22Rv1 (cell line): ENCODE results near the gene EIF1AX.
"Not testable (repeated sequence)": the region's sequence is repeated elsewhere in the genome, so short reads cannot be mapped to it uniquely, and the experiment has no call there.

Source experiments
- H3K27ac ChIP-seq: fragments of 450-650 bp; 2 replicates; pipeline ENCODE4 v1.5.1; 2017
- ZFX ChIP-seq: fragments of 450-650 bp; IDR thresholded peaks from 2 replicates; pipeline ENCODE4 v1.6.1; 2017; ENCODE audit warnings: antibody characterized with exemption, borderline replicate concordance
- TF ChIP-seq, protein P1 (sequence below): fragments of 450-650 bp; IDR thresholded peaks from 2 replicates; pipeline ENCODE4 v1.5.1; 2017; ENCODE audit warnings: mild to moderate bottlenecking

Gene EIF1AX

DNA sequence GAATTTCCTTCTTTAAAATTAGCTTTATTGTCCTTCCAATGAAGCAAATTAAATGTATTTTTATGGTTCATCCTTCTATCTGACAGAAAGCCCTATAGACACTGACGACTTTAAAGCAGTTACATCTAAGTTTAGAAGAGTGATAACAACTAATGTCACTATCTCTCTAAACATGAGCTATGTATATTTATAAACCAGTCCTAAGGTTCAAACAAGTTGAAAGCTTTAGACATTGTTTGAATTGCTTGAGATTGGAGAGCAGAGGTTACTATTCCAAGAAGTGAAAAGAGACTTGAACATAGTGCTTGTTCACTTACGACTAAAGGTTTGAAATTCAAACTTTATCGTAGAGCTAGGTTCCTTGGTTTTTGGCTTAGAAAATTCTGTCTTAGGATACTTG is 30.2 kb upstream of the EIF1AX start:
- TF ChIP-seq, protein P1, sequence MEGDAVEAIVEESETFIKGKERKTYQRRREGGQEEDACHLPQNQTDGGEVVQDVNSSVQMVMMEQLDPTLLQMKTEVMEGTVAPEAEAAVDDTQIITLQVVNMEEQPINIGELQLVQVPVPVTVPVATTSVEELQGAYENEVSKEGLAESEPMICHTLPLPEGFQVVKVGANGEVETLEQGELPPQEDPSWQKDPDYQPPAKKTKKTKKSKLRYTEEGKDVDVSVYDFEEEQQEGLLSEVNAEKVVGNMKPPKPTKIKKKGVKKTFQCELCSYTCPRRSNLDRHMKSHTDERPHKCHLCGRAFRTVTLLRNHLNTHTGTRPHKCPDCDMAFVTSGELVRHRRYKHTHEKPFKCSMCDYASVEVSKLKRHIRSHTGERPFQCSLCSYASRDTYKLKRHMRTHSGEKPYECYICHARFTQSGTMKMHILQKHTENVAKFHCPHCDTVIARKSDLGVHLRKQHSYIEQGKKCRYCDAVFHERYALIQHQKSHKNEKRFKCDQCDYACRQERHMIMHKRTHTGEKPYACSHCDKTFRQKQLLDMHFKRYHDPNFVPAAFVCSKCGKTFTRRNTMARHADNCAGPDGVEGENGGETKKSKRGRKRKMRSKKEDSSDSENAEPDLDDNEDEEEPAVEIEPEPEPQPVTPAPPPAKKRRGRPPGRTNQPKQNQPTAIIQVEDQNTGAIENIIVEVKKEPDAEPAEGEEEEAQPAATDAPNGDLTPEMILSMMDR: no peak
- no peak for TF ChIP-seq ZFX
- no peak overlapping the region for H3K27ac ChIP-seq

DNA sequence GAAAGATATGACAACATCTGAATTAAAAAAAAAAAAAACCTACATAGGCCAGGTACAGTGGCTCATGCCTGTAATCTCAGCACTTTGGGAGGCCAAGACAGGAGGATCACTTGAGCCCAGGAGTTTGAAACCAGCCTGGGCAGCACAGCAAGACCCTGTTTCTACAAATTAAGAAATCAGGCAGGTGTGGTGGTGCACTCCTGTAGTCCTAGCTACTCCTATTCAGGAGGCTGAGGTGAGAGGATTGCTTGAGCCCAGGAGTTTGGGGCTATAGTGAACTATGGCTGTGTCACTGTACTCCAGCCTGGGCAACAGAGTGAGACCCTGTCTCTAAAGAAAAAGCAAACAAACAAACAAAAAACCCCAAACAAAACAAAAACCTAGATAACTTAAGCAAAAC is 20.9 kb upstream of the EIF1AX start:
- not testable (repeated sequence) for H3K27ac ChIP-seq

DNA sequence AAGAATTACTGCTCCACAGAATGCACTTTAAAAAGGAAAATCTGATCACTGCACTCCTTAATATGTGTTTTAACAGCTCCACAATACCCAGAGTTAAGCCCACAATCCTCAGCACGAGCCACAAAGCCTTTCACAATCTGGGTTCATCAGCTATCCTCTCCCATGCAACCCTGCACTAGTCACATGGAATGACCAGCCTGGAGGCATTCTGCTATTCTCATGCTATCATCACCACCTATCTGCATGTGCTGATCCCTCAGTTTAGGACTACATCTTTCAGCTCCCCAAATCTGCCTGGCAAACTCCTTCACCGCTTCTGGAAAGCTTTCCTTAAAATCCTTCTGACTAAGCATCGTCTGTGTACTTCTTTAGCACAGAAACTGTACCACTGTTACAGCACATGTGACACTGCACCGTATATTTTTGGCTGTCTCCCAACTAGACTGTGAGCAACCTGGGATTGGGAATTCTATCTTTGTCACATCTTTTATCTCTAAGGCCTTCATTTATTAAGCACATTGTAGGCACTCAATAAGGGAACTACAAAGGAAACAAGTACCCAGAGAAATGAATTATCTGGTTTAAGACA is 18.3 kb upstream of the EIF1AX start:
- TF ChIP-seq, protein P1: no peak
- no peak for TF ChIP-seq ZFX

DNA sequence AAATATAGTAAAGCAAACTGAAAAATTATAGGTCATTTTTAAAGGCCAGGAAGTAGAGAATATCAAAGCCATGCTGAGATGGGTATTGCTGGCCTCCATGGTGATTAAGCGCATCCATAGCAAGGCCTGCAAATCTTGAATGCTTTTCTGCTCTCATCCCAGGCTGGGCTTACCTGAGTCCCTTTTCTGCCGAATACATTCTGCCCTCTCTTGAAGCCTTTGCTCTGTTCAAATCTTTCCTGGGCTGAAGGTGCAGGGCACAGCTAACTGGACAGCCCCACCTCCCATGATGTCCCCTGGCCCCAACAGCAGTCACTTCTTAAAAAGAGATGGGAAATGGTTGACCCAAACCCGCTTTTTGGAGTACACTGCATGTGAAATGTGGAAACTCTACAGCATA is 10.1 kb upstream of the EIF1AX start:
- TF ChIP-seq ZFX: no peak
- TF ChIP-seq, protein P1: no peak
- H3K27ac ChIP-seq: no peak overlapping the region

More for the DNA sequence above, 18.3 kb upstream of the EIF1AX start:
- no peak overlapping the region for H3K27ac ChIP-seq

DNA sequence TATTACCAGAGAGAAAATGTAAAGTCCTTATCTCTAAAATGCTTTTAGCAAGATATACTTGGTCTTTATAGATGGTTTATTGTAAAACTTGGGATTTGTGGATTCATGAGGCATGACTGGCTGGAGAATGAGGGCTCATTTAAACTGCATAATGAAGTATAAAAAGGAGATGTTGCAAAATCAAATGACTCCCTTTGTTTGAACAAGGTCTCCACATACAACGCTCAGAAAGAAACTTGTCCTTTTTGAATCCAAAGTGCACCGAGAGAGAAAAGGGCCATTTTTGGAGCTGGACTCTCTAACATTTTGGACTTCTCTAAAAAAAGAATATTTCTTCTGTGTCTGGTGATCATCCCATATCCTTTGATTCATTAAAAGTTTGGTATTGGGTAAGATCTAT is 7.7 kb upstream of the EIF1AX start:
- H3K27ac ChIP-seq: no peak overlapping the region
- no peak for TF ChIP-seq ZFX
- TF ChIP-seq, protein P1: no peak

DNA sequence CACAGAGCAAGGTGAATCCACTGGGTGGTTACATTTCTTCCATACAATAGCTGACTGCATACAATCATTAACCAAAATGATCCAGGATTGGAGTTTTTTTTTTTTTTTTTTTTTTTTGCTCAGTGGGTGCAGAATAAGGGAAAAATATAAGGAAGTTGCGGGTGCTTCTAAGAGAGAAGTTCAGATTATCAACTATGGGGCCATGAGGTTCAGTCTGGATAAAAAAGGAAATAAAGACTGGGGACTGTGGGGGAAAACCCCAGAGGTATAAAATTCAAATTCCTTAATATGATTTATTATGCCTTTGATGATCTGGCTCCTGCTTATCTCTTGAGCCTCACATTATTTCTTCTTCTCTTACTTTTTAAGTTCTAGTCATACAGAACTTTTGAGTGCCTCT is 5.9 kb upstream of the EIF1AX start:
- TF ChIP-seq ZFX: no peak
- TF ChIP-seq, protein P1: no peak
- no peak overlapping the region for H3K27ac ChIP-seq

DNA sequence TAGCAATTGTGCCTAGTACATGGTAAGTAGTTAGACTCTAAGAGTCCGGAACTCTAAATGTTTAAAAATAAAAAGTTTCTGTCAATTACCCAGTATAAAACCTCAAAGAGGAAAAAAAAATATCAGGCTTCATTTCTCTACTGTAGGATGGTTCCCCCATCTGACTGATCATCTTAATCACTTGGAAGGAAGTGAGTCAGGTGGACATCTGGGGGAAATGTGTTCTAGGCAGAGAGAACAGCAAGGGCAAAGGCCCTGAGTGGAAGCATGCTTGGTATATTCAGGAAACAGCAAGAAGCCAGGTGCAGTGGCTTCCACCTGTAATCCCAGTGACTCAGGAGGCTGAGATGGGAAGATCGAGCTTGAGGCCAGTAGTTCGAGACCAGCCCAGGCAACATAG is 2.9 kb upstream of the EIF1AX start:
- TF ChIP-seq ZFX: no peak
- TF ChIP-seq, protein P1: no peak
- no peak overlapping the region for H3K27ac ChIP-seq

GRCh38 chrX:20143561-20143960 is 1.9 kb upstream of the EIF1AX start:
- no peak overlapping the region for H3K27ac ChIP-seq
- TF ChIP-seq, protein P1: no peak
- TF ChIP-seq ZFX: no peak
